AG10803 (cell line): Measurements from ENCODE around the gene MGAT5B.

Experiments
- DNase-seq: peaks from one replicate; pipeline ENCODE4 v3.0.0; 2010; ENCODE audit warnings: low read depth
- H3K4me3 ChIP-seq: 2 replicates; pipeline ENCODE4 v1.5.1; 2011; ENCODE audit warnings: mild to moderate bottlenecking, low read length, control low read depth
- TF ChIP-seq, protein P1 (sequence below): conservative IDR thresholded peaks from 2 replicates; pipeline ENCODE4 v1.5.1; 2011; ENCODE audit warnings: mild to moderate bottlenecking, low read length, control low read depth, inconsistent platforms

The MGAT5B gene

DNA sequence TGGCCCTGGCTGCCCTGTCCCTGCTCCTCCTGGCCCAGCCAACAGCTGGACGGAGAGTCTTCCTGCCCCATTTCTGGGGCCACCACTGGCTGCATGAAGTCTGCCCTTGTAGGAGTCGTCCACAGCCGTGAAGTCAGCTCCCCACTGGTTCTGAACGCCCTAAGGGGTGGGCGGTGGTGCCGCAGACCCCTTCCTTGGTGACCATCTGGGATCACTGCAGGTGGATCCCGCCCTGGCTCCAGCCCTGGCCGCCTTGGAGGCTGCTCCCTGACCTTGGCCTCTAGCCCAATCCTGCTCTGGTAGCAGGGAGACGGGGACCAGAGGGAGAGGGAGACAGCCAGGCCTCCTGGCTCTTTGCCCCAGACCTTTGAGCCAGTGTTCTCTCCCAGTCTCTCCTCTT, 35.4 kb downstream of the MGAT5B start:
- TF ChIP-seq, protein P1, sequence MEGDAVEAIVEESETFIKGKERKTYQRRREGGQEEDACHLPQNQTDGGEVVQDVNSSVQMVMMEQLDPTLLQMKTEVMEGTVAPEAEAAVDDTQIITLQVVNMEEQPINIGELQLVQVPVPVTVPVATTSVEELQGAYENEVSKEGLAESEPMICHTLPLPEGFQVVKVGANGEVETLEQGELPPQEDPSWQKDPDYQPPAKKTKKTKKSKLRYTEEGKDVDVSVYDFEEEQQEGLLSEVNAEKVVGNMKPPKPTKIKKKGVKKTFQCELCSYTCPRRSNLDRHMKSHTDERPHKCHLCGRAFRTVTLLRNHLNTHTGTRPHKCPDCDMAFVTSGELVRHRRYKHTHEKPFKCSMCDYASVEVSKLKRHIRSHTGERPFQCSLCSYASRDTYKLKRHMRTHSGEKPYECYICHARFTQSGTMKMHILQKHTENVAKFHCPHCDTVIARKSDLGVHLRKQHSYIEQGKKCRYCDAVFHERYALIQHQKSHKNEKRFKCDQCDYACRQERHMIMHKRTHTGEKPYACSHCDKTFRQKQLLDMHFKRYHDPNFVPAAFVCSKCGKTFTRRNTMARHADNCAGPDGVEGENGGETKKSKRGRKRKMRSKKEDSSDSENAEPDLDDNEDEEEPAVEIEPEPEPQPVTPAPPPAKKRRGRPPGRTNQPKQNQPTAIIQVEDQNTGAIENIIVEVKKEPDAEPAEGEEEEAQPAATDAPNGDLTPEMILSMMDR, result no peak
- no peak for DNase-seq
- H3K4me3 ChIP-seq, result no peak overlapping the region

DNA sequence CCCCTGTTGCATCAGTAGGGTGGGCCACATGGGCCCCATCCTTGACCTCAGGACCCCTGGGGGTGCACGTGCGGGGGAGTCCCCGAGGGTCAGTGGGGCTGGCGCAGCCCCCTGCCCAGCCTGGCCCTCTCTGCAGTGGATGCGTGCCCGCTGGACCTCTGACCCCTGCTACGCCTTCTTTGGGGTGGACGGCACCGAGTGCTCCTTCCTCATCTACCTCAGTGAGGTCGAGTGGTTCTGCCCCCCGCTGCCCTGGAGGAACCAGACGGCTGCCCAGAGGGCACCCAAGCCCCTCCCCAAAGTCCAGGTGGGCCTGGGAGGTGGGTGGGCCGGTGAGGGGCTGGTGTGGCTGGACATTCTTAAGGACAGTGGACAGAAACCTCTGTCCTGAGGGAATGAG, 35.9 kb downstream of the MGAT5B start:
- TF ChIP-seq, protein P1, result no peak
- no peak for DNase-seq
- H3K4me3 ChIP-seq, result no peak overlapping the region

DNA sequence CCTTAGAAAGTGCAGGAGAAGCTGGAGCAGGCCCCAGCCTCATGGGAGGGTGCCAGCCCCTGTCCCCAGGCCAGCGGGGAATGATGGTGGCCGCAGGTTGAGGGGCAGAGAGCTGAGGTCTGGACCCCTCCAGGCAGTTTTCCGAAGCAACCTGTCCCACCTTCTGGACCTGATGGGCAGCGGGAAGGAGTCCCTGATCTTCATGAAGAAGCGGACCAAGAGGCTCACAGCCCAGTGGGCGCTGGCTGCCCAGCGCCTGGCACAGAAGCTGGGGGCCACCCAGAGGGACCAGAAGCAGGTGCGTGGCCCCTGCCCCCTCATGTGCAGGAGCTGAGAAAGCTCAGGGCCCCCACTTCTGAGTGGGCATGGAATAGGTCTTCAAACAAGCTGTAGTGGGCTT, 36.8 kb downstream of the MGAT5B start:
- TF ChIP-seq, protein P1, result no peak
- no peak overlapping the region for H3K4me3 ChIP-seq
- no peak for DNase-seq

DNA sequence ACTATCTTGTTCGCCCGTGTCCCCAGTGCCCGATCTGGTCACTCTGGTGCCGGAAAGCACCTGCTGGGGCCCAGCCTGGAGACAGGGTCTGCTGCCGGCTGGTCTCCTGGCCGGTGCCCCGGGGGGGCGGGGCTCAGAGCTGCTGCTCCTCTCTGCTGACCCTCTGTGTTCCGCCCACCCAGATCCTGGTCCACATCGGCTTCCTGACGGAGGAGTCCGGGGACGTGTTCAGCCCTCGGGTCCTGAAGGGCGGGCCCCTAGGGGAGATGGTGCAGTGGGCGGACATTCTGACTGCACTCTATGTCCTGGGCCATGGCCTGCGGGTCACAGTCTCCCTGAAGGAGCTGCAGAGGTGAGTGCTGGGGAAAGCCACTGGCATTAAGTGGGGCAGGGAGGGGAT, 37.6 kb downstream of the MGAT5B start:
- TF ChIP-seq, protein P1, result no peak
- no peak overlapping the region for H3K4me3 ChIP-seq
- DNase-seq, result no peak

DNA sequence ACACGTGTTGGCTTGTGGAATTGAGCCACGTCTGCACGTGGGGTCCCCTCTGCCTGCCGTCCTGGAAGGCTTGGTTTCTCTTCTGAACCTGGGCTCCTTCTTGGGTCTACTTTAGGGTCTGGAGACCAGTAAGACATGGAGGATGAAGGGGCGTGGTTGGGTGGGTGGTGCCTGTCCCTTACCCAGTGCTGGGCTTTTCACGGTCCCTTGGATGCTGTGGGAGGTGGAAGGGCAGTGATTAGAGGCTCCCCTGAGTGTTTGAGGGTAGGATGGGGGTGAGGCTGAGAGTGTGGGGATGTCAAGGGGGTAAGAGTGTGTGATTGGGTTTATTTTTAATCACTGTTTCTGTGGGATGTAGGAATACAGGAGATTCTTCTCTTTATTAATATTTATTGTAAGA, 38.3 kb downstream of the MGAT5B start:
- H3K4me3 ChIP-seq, result no peak overlapping the region
- TF ChIP-seq, protein P1, result no peak
- DNase-seq, result no peak

DNA sequence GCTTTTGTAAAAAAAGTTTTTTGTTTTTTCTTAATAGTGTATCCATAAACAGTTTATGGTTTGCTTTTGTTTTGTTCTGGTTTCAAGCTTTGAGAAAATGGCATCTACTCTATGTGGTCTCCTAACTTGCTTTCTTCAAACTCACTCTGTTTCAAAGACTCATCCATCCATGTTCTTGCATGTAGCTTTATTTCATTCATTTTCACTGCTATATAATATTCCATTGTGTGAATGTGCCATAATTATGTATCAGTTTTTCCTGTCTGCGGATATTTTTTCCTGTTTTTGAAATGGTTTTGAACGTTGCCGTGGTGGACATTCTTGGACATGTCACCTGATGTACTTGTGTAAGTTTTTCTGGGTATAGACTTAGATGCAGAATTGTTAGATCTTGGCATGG, 39.1 kb downstream of the MGAT5B start:
- TF ChIP-seq, protein P1, result no peak
- no peak for DNase-seq
- no peak overlapping the region for H3K4me3 ChIP-seq

DNA sequence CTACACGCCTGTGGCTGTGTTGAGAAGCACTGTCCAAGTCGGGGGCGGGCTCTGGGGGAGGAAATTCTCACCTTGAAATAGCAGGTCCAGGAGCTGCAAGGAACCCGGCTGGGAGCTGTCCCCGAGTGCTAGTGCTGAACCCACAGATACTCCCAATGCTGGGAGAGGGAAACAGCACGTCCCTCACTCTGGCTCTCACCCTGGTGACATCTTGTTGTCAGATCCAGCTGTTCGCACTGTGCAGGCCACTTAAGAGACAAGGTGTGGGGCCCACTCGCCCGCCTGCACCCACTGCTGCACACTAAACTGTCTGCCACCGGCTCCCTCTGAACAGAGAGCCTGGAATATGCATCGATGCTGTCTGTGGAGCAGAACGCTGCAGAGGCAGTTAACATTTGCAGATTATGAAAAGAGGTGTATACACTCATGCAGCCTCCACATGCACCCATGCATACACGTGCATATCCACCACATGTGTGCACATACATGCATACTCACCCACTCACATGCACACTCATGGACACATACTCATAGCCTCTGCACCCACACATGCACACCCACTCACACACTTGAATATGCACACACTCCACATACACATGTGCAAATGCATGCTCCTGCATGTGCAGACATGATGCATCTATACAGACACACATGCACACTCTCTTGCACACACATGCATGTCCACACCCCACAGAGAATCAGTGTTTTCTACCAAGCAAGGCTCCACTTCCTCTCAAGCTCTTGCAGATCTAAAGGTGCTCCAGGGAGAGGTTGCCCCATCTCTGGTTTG, 42.0 kb downstream of the MGAT5B start:
- TF ChIP-seq, protein P1, result no peak
- peak; percentile 17 for DNase-seq
- no peak overlapping the region for H3K4me3 ChIP-seq
